Loucy (cell line): ENCODE data around the gene PFKFB2.

Experiments
- CTCF ChIP-seq: fragments of 200-600 bp; sonication (generic); conservative IDR thresholded peaks from 2 replicates; pipeline ENCODE4 v1.5.1; 2014; ENCODE audit warnings: mild to moderate bottlenecking, antibody characterized with exemption, low read length
- EZH2phosphoT487 ChIP-seq: fragments of 200-600 bp; IDR thresholded peaks from 2 replicates; pipeline ENCODE4 v1.6.1; 2018; ENCODE audit warnings: antibody characterized with exemption, mild to moderate bottlenecking, moderate library complexity, borderline replicate concordance

- TF ChIP-seq CTCF (no peak), EZH2phosphoT487 (no peak)
Observed at GRCh38 chr1:207025146-207025880, 27.8 kb upstream of the PFKFB2 start.
